GM18502 (cell line): Measurements from ENCODE around the gene NSF.
"Not testable (repeated sequence)": the region's sequence is repeated elsewhere in the genome, so short reads cannot be mapped to it uniquely, and the experiment has no call there.

Source experiments
- ATAC-seq: cut with Tn5 transposase; IDR thresholded peaks from one replicate; pipeline ENCODE4 v1.9.1; 2021; ENCODE audit warnings: mild to moderate bottlenecking; ENCODE audit not compliant: unreplicated experiment, poor library complexity

Gene NSF

GRCh38 chr17:46627452-46627851, 37.0 kb downstream of the NSF start:
- not testable (repeated sequence) for ATAC-seq

- ATAC-seq = not testable (repeated sequence)
Measured at GRCh38 chr17:46628753-46629436, 38.4 kb downstream of the NSF start.

GRCh38 chr17:46632146-46632545, 41.7 kb downstream of the NSF start:
- ATAC-seq = not testable (repeated sequence)

GRCh38 chr17:46634844-46635243, 44.4 kb downstream of the NSF start:
- not testable (repeated sequence) for ATAC-seq

- ATAC-seq = not testable (repeated sequence)
Measured at GRCh38 chr17:46641861-46642656, 51.6 kb downstream of the NSF start.

- ATAC-seq = not testable (repeated sequence)
Measured at GRCh38 chr17:46647251-46647650, 56.8 kb downstream of the NSF start.

GRCh38 chr17:46647688-46648278, 57.3 kb downstream of the NSF start:
- ATAC-seq = not testable (repeated sequence)

- ATAC-seq = not testable (repeated sequence)
Measured at GRCh38 chr17:46649246-46649645, 58.8 kb downstream of the NSF start.

GRCh38 chr17:46652024-46652643, 61.7 kb downstream of the NSF start:
- not testable (repeated sequence) for ATAC-seq

GRCh38 chr17:46658235-46658634, 67.8 kb downstream of the NSF start:
- ATAC-seq = not testable (repeated sequence)

GRCh38 chr17:46659702-46660101, 69.2 kb downstream of the NSF start:
- not testable (repeated sequence) for ATAC-seq

- ATAC-seq = not testable (repeated sequence)
Measured at GRCh38 chr17:46663123-46663522, 72.7 kb downstream of the NSF start.

- ATAC-seq = not testable (repeated sequence)
Measured at GRCh38 chr17:46663552-46663951, 73.1 kb downstream of the NSF start.

- ATAC-seq = not testable (repeated sequence)
Measured at GRCh38 chr17:46665969-46666368, 75.5 kb downstream of the NSF start.

- ATAC-seq = not testable (repeated sequence)
Measured at GRCh38 chr17:46670789-46671188, 80.3 kb downstream of the NSF start.

GRCh38 chr17:46672777-46673176, 82.3 kb downstream of the NSF start:
- not testable (repeated sequence) for ATAC-seq

GRCh38 chr17:46677819-46678218, 87.3 kb downstream of the NSF start:
- not testable (repeated sequence) for ATAC-seq

- ATAC-seq = not testable (repeated sequence)
Measured at GRCh38 chr17:46683653-46684052, 93.2 kb downstream of the NSF start.

- not testable (repeated sequence) for ATAC-seq
Measured at GRCh38 chr17:46685284-46685683, 94.8 kb downstream of the NSF start.

GRCh38 chr17:46692196-46692595, 101.7 kb downstream of the NSF start:
- ATAC-seq = not testable (repeated sequence)
